IMR-90 (cell line): ENCODE measurements around the gene ASTN2. TPM values are rescaled to one million over a fixed set of nuclear protein-coding genes. Genes with fewer than 3 reads are reported as not detected.

Source experiments
- ATAC-seq: fragments of 200-7000 bp; cut with Tn5 transposase; 2 replicates; pipeline ENCODE4 v1.9.1; 2020; ENCODE audit warnings: low read depth, mild to moderate bottlenecking, moderate library complexity
- BruUV-seq: library from RNA; stranded (reverse); fragments of 400-500 nt; replicated peaks from 2 replicates; lab custom pipeline; 2021; lab: Mats Ljungman, UMichigan
- CTCF ChIA-PET: fragments of 300-600 bp; formaldehyde crosslinking; extraction: SDS; loops from one replicate; lab custom pipeline; 2021; ENCODE audit warnings: antibody characterized with exemption; lab: Yijun Ruan, JAX
- POLR2A ChIA-PET: fragments of 300-600 bp; sonication (Branson Sonifier 250); formaldehyde crosslinking; loops from one replicate; lab custom pipeline; 2022; ENCODE audit warnings: antibody characterized with exemption; ENCODE audit not compliant: unreplicated experiment; lab: Charles Lee
- DNase-seq: peaks from one replicate; pipeline ENCODE4 v3.0.0; 2013
- H2AFZ ChIP-seq: replicated peaks from 2 replicates; pipeline ENCODE3; 2013; ENCODE audit warnings: low read length, mild to moderate bottlenecking; ENCODE audit not compliant: poor library complexity
- H2AK5ac ChIP-seq: 2 replicates; pipeline ENCODE4 v1.6.1; 2013; ENCODE audit warnings: low read depth, low read length, inconsistent platforms
- H2AK9ac ChIP-seq: replicated peaks from 2 replicates; pipeline ENCODE3; 2013; ENCODE audit warnings: mild to moderate bottlenecking, low read depth, low read length, moderate library complexity; ENCODE audit not compliant: poor library complexity
- H2BK120ac ChIP-seq: 2 replicates; pipeline ENCODE4 v1.6.1; 2013; ENCODE audit warnings: low read depth, low read length, inconsistent platforms
- H2BK15ac ChIP-seq: 3 replicates; pipeline ENCODE4 v1.6.1; 2013; ENCODE audit warnings: low read depth, low read length, inconsistent platforms
- H2BK20ac ChIP-seq: 2 replicates; pipeline ENCODE4 v1.6.1; 2013; ENCODE audit warnings: low read depth, mild to moderate bottlenecking, inconsistent platforms, low read length, moderate library complexity
- H2BK5ac ChIP-seq: 2 replicates; pipeline ENCODE4 v1.6.1; 2013; ENCODE audit warnings: mild to moderate bottlenecking, low read depth, low read length, inconsistent platforms; ENCODE audit not compliant: poor library complexity, severe bottlenecking
- H3K14ac ChIP-seq: replicated peaks from 2 replicates; pipeline ENCODE4 v1.6.1; 2013; ENCODE audit warnings: low read depth, low read length, inconsistent platforms
- H3K18ac ChIP-seq: 2 replicates; pipeline ENCODE4 v1.6.1; 2013; ENCODE audit warnings: low read depth, low read length, control low read depth
- H3K23ac ChIP-seq: 2 replicates; pipeline ENCODE4 v1.6.1; 2013; ENCODE audit warnings: low read depth, low read length, inconsistent platforms
- H3K27ac ChIP-seq: 2 replicates; pipeline ENCODE4 v1.5.1; 2013; ENCODE audit warnings: mild to moderate bottlenecking, control low read depth, low read length; ENCODE audit not compliant: insufficient read depth
- H3K27me3 ChIP-seq: 2 replicates; pipeline ENCODE4 v1.6.1; 2013; ENCODE audit warnings: low read length; ENCODE audit not compliant: control insufficient read depth, insufficient read depth
- H3K36me3 ChIP-seq: 2 replicates; pipeline ENCODE4 v1.6.1; 2013; ENCODE audit warnings: low read length, mixed read lengths; ENCODE audit not compliant: control insufficient read depth, insufficient read depth
- H3K4ac ChIP-seq: 2 replicates; pipeline ENCODE4 v1.6.1; 2013; ENCODE audit warnings: low read depth, low read length, inconsistent platforms
- H3K4me1 ChIP-seq: 2 replicates; pipeline ENCODE4 v1.6.1; 2013; ENCODE audit warnings: low read length, mixed read lengths; ENCODE audit not compliant: control insufficient read depth, insufficient read depth
- H3K4me2 ChIP-seq: 2 replicates; pipeline ENCODE4 v1.6.1; 2013; ENCODE audit warnings: low read depth, mild to moderate bottlenecking, control low read depth, low read length, moderate library complexity
- H3K4me3 ChIP-seq: 2 replicates; pipeline ENCODE4 v1.5.1; 2013; ENCODE audit warnings: low read depth, mild to moderate bottlenecking, control low read depth, low read length, moderate library complexity; ENCODE audit not compliant: insufficient read depth
- H3K56ac ChIP-seq: 2 replicates; pipeline ENCODE4 v1.6.1; 2013; ENCODE audit warnings: low read length, inconsistent platforms; ENCODE audit not compliant: insufficient read depth; ENCODE audit errors: extremely low read depth
- H3K79me1 ChIP-seq, 2 experiments: 2 replicates each; pipeline ENCODE4 v1.6.1; 2013; ENCODE audit warnings: low read length in 2 of 2, inconsistent platforms in 1 of 2, low read depth in 1 of 2
- H3K9ac ChIP-seq: 2 replicates; pipeline ENCODE4 v1.6.1; 2013; ENCODE audit warnings: low read depth, low read length, control low read depth
- H3K9me1 ChIP-seq: 2 replicates; pipeline ENCODE4 v1.6.1; 2013; ENCODE audit warnings: low read length, inconsistent platforms; ENCODE audit not compliant: insufficient read depth
- H3K9me3 ChIP-seq: 2 replicates; pipeline ENCODE4 v1.6.1; 2013; ENCODE audit warnings: low read length; ENCODE audit not compliant: control insufficient read depth, insufficient read depth
- H4K20me1 ChIP-seq: 2 replicates; pipeline ENCODE4 v1.6.1; 2013; ENCODE audit warnings: low read length, inconsistent platforms; ENCODE audit not compliant: insufficient read depth
- H4K5ac ChIP-seq: 2 replicates; pipeline ENCODE4 v1.6.1; 2013; ENCODE audit warnings: mild to moderate bottlenecking, low read depth, low read length, control low read depth
- H4K8ac ChIP-seq, 2 experiments: 2 replicates each; pipeline ENCODE4 v1.6.1; 2013; ENCODE audit warnings: low read depth in 2 of 2, low read length in 2 of 2, control low read depth in 1 of 2, inconsistent platforms in 1 of 2
- H4K91ac ChIP-seq: 2 replicates; pipeline ENCODE4 v1.6.1; 2013; ENCODE audit warnings: low read depth, low read length, inconsistent platforms; ENCODE audit not compliant: insufficient read depth
- CEBPB ChIP-seq: IDR thresholded peaks from 2 replicates; pipeline ENCODE4 v1.6.1; 2012; ENCODE audit warnings: low read depth, low read length, improper control_type of control experiment
- CHD1 ChIP-seq: IDR thresholded peaks from 2 replicates; pipeline ENCODE4 v1.6.1; 2012; ENCODE audit warnings: low read depth, low read length, improper control_type of control experiment
- CTCF ChIP-seq: conservative IDR thresholded peaks from 2 replicates; pipeline ENCODE4 v1.5.1; 2012; ENCODE audit warnings: mild to moderate bottlenecking, low read depth, low read length, improper control_type of control experiment
- ELK1 ChIP-seq: fragments of 150-350 bp; IDR thresholded peaks from 2 replicates; pipeline ENCODE4 v1.6.1; 2016; ENCODE audit warnings: low read depth, mild to moderate bottlenecking, low read length, moderate library complexity, borderline replicate concordance
- FOS ChIP-seq: fragments of 150-350 bp; IDR thresholded peaks from 2 replicates; pipeline ENCODE4 v1.6.1; 2016; ENCODE audit warnings: low read depth, low read length
- MAFK ChIP-seq: IDR thresholded peaks from 2 replicates; pipeline ENCODE4 v1.6.1; 2012; ENCODE audit warnings: low read depth, low read length, improper control_type of control experiment
- NFE2L2 ChIP-seq: fragments of 150-350 bp; IDR thresholded peaks from 2 replicates; pipeline ENCODE4 v1.6.1; 2016; ENCODE audit warnings: low read depth, mild to moderate bottlenecking, low read length
- POLR2A ChIP-seq: IDR thresholded peaks from 2 replicates; pipeline ENCODE4 v1.6.1; 2012; ENCODE audit warnings: mild to moderate bottlenecking, low read depth, low read length
- RAD21 ChIP-seq: IDR thresholded peaks from 2 replicates; pipeline ENCODE4 v1.6.1; 2012; ENCODE audit warnings: low read length, improper control_type of control experiment
- RFX5 ChIP-seq: IDR thresholded peaks from 2 replicates; pipeline ENCODE4 v1.8.0; 2012; ENCODE audit warnings: low read depth, mild to moderate bottlenecking, low read length, moderate library complexity
- USF2 ChIP-seq: fragments of 150-350 bp; IDR thresholded peaks from 2 replicates; pipeline ENCODE4 v1.6.1; 2017; ENCODE audit warnings: mild to moderate bottlenecking, antibody characterized with exemption, low read length, low read depth
- WGBS, 2 experiments: methylation state at CpG; one replicate each; pipeline versions ENCODE4 v1.1.5 to v1.1.7; 2013; ENCODE audit warnings: missing lambda C conversion rate in 2 of 2; ENCODE audit not compliant: insufficient read length in 1 of 2; ENCODE audit errors: extremely low coverage in 2 of 2; 5-methylcytosine and 5-hydroxymethylcytosine counted together
- dilution Hi-C: fragments of 300-500 bp; cut with HindIII; formaldehyde crosslinking; loops from one replicate; pipeline ENCODE4 v1.14.3; 2018; ENCODE audit warnings: low sequenced_read_pairs; ENCODE audit not compliant: unreplicated experiment
- in situ Hi-C: fragments of 300-500 bp; cut with MboI; formaldehyde crosslinking; loops from 3 replicates; pipeline ENCODE4 v1.14.3; 2019; ENCODE audit warnings: low sequenced_read_pairs, inconsistent platforms, mixed read lengths
- intact Hi-C: fragments of 100-400 bp; cut with micrococcal nuclease; formaldehyde crosslinking; loops from 2 replicates; pipeline ENCODE4 v1.10.0; 2022
- polyA plus RNA-seq, 3 experiments: library from polyadenylated mRNA; depleted of rRNA; stranded (reverse); fragments of >200 nt; gene quantifications; 2 replicates each; pipeline ENCODE4 v1.2.3, GENCODE V29; 2012; ENCODE audit warnings: low replicate concordance in 1 of 3
- total RNA-seq: library from RNA; depleted of rRNA; stranded (reverse); fragments of >200 nt; gene quantifications from 2 replicates; pipeline ENCODE4 v1.2.3, GENCODE V29; 2012

ASTN2 gene
- total and polyA plus RNA-seq, 2 of the 4 experiments (the other 2 are of a cell fraction): 3.8 to 6.8 TPM

GRCh38 chr9:117413346-117414219 is 1.3 kb downstream of the ASTN2 start:
- Histone ChIP-seq H3K9ac (no peak overlapping the region), H4K8ac (no peak overlapping the region), H3K23ac (no peak overlapping the region), H3K4me3 (no peak overlapping the region; the same call in 1 of the 2 replicates), H3K36me3 (no peaks in the 10 kb centered on the region), H2AK5ac (no peak overlapping the region), H2BK5ac (no peak overlapping the region), H3K18ac (no peak overlapping the region), H2BK20ac (no peak overlapping the region), H3K4me1 (no peaks in the 10 kb centered on the region), H4K20me1 (no peaks in the 10 kb centered on the region), H3K4me2 (no peak overlapping the region; the same call in 1 of the 2 replicates), H4K91ac (no peak overlapping the region), H2AFZ (no peak overlapping the region), H2AK9ac (no peak overlapping the region), H3K4ac (no peak overlapping the region), H3K27ac (no peak overlapping the region), H3K79me1 (no peaks in the 10 kb centered on the region), H3K9me1 (no peaks in the 10 kb centered on the region), H3K27me3 (peaks cover 34% of the 10 kb centered on the region), H2BK120ac (no peak overlapping the region), H4K5ac (no peak overlapping the region), H3K9me3 (no peaks in the 10 kb centered on the region), H3K14ac (no peak overlapping the region), H3K56ac (no peak overlapping the region), H2BK15ac (no peak overlapping the region)
- intact Hi-C loops: no loop called here
- BruUV-seq: no TSS peak
- in situ Hi-C loops: no loop called here
- ATAC-seq: no peak
- ChIA-PET CTCF (no interaction called here), POLR2A (no interaction called here)
- dilution Hi-C loops: no loop called here
- 5% methylated on average over 14 of the region's 51 CpGs; no CpG with 5 or more reads in 1 of the 2 experiments for WGBS, 2 experiments
- DNase-seq: no peak
- TF ChIP-seq CEBPB (no peak), ELK1 (no peak), POLR2A (no peak), USF2 (no peak), RAD21 (no peak), CTCF (no peak), MAFK (no peak), CHD1 (no peak), FOS (no peak), NFE2L2 (no peak), RFX5 (no peak)
